ENCODE data around the gene ZNF552.
"Not testable (repeated sequence)": the region's sequence is repeated elsewhere in the genome, so short reads cannot be mapped to it uniquely, and the experiment has no call there.

Gene ZNF552

GRCh38 chr19:57823608-57824007 is 8.9 kb upstream of the ZNF552 start:
- H3K27me3 Mint-ChIP-seq, H3K9me3 Mint-ChIP-seq: not testable (repeated sequence)
- peaks cover 27% of the 10 kb centered on the region for H3K36me3 Mint-ChIP-seq
- peak overlapping the region; percentile 30 for H3K4me3 Mint-ChIP-seq
- peak overlapping the region; percentile 55 for H3K27ac Mint-ChIP-seq
- H3K4me1 Mint-ChIP-seq: peaks cover 66% of the 10 kb centered on the region

DNA sequence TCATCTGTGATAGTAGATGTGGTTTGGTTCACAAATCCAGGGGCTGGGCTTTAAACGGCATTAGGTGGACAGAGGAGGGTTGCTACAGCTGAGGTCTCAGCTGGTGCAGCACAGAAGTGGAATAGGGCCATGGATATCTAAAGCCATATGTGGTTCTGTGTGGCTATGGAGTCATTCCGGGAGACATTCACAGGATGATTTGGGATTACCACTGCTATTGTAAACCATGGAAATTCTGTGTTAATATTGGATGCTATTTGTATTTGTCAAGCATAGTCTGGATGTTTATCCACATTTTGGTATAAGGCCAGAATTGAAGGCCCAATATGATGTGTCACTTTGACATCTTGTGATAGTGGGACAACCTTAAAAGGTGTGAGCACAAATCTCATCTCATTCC is 8.4 kb upstream of the ZNF552 start:
- not testable (repeated sequence) for H3K27me3 Mint-ChIP-seq, H3K9me3 Mint-ChIP-seq
- Mint-ChIP-seq H3K36me3 (peaks cover 27% of the 10 kb centered on the region), H3K4me3 (peak overlapping the region; percentile 64), H3K27ac (peak overlapping the region; percentile 55), H3K4me1 (peaks cover 70% of the 10 kb centered on the region)

- Mint-ChIP-seq H3K36me3 (peaks cover 18% of the 10 kb centered on the region), H3K4me3 (peak overlapping the region; percentile 99), H3K4me1 (peaks cover 61% of the 10 kb centered on the region)
- not testable (repeated sequence) for H3K27ac Mint-ChIP-seq, H3K9me3 Mint-ChIP-seq, H3K27me3 Mint-ChIP-seq
Measured at GRCh38 chr19:57821501-57821900, 6.8 kb upstream of the ZNF552 start.

- H3K27ac Mint-ChIP-seq, H3K27me3 Mint-ChIP-seq, H3K9me3 Mint-ChIP-seq: not testable (repeated sequence)
- Mint-ChIP-seq H3K36me3 (peaks cover 17% of the 10 kb centered on the region), H3K4me1 (peaks cover 61% of the 10 kb centered on the region), H3K4me3 (peak overlapping the region; percentile 99)
Measured at GRCh38 chr19:57821095-57821494, 6.4 kb upstream of the ZNF552 start.

- H3K4me1 Mint-ChIP-seq: peaks cover 61% of the 10 kb centered on the region
- H3K27me3 Mint-ChIP-seq: no peaks in the 10 kb centered on the region
- no peak overlapping the region for H3K27ac Mint-ChIP-seq
- peak overlapping the region; percentile 99 for H3K4me3 Mint-ChIP-seq
- no peaks in the 10 kb centered on the region for H3K9me3 Mint-ChIP-seq
- peaks cover 14% of the 10 kb centered on the region for H3K36me3 Mint-ChIP-seq
Measured at GRCh38 chr19:57820599-57820998, 5.9 kb upstream of the ZNF552 start.

DNA sequence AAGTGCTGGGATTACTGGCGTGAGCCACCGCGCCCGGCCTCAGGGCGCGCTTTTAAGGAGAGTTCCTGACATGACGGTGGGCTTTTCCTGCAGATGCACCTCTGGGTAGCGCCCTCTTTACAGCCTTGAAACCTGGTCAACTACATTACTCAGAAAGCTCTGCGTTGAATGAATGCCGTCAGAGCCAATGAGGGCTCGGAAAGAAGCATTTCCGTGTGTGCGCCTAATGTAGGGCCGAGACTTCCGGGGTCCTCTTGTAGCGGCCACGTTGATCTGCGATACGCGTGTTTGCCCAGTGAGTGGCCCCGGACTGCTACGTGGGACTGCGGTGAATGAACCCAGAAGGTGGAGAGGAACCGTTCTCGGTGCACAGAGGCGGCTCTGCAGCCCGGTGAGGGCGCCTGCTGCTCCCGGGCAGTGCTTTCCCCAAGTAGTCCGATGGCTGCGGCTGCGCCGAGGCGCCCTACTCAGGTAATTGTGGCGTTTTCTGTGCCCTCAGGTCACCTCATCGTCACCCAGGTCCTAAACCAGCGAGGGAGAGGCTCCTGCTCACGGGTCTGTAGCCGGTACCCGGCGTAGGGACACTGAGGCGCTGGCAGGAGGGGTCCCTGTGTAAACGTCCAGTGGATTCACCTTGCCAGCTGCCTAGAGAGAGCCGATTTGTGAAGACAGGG is 4.9 kb upstream of the ZNF552 start:
- peaks cover 14% of the 10 kb centered on the region for H3K36me3 Mint-ChIP-seq
- no peaks in the 10 kb centered on the region for H3K27me3 Mint-ChIP-seq
- H3K4me3 Mint-ChIP-seq: peak overlapping the region; percentile 99
- peaks cover 66% of the 10 kb centered on the region for H3K4me1 Mint-ChIP-seq
- peak overlapping the region; percentile 94 for H3K27ac Mint-ChIP-seq
- no peaks in the 10 kb centered on the region for H3K9me3 Mint-ChIP-seq

- no peaks in the 10 kb centered on the region for H3K9me3 Mint-ChIP-seq
- H3K36me3 Mint-ChIP-seq: peaks cover 14% of the 10 kb centered on the region
- no peak overlapping the region for H3K27ac Mint-ChIP-seq
- peaks cover 65% of the 10 kb centered on the region for H3K4me1 Mint-ChIP-seq
- H3K4me3 Mint-ChIP-seq: peak overlapping the region; percentile 99
- no peaks in the 10 kb centered on the region for H3K27me3 Mint-ChIP-seq
Measured at GRCh38 chr19:57818378-57818777, 3.7 kb upstream of the ZNF552 start.

- Mint-ChIP-seq H3K9me3 (no peaks in the 10 kb centered on the region), H3K27me3 (no peaks in the 10 kb centered on the region), H3K36me3 (peaks cover 14% of the 10 kb centered on the region), H3K4me3 (peak overlapping the region; percentile 99), H3K4me1 (peaks cover 65% of the 10 kb centered on the region), H3K27ac (no peak overlapping the region)
Measured at GRCh38 chr19:57817976-57818375, 3.3 kb upstream of the ZNF552 start.

GRCh38 chr19:57816652-57817051 is 1.9 kb upstream of the ZNF552 start:
- no peak overlapping the region for H3K4me3 Mint-ChIP-seq
- no peaks in the 10 kb centered on the region for H3K9me3 Mint-ChIP-seq
- H3K27ac Mint-ChIP-seq: no peak overlapping the region
- peaks cover 68% of the 10 kb centered on the region for H3K4me1 Mint-ChIP-seq
- no peaks in the 10 kb centered on the region for H3K27me3 Mint-ChIP-seq
- peaks cover 11% of the 10 kb centered on the region for H3K36me3 Mint-ChIP-seq

DNA sequence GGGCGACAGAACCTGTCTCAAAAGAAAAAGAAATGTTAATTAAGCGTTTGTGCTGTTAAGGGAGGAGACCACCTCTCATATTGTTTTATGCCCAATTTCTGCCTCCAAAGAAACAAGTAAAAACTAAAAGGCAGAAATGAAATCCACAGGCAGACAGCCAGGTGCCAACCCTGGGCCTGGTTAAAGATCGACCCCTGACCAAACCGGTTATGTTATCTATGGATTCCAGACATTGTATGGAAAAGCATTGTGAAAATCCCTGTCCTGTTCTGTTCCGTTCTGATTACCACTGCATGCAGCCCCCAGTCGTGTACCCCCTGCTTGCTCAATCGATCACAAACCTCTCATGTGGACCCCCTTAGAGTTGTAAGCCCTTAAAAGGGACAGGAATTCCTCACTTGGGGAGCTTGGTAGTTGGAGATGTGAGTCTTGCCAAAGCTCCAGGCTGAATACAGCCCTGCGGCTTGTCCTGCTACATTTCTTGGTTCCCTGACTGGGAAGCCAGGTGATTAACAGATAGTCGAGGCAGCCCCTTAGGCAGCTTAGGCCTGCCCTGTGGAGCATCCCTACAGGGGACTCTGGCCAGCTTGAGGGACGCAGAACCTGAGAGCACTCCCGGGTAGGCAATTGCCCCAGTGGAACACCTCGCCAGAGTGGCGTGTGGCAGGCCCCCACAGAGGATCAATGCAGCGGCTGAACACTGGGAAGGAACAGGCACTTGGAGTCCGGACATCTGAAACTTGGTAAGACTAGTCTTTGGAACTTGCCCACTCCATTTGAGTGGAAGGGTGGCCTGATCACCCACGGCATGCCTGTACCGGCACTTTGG is 748 bp upstream of the ZNF552 start:
- Mint-ChIP-seq H3K36me3 (peaks cover 9% of the 10 kb centered on the region), H3K4me1 (peaks cover 61% of the 10 kb centered on the region), H3K27ac (peak overlapping the region; percentile 98), H3K9me3 (no peaks in the 10 kb centered on the region), H3K4me3 (peak overlapping the region; percentile 96), H3K27me3 (no peaks in the 10 kb centered on the region)

GRCh38 chr19:57813919-57814504 is 701 bp downstream of the ZNF552 start:
- H3K36me3 Mint-ChIP-seq: peaks cover 12% of the 10 kb centered on the region
- H3K4me3 Mint-ChIP-seq: peak overlapping the region; percentile 96
- no peaks in the 10 kb centered on the region for H3K27me3 Mint-ChIP-seq
- H3K9me3 Mint-ChIP-seq: no peaks in the 10 kb centered on the region
- peak overlapping the region; percentile 98 for H3K27ac Mint-ChIP-seq
- H3K4me1 Mint-ChIP-seq: peaks cover 57% of the 10 kb centered on the region

- H3K4me3 Mint-ChIP-seq: peak overlapping the region; percentile 96
- peaks cover 12% of the 10 kb centered on the region for H3K36me3 Mint-ChIP-seq
- H3K4me1 Mint-ChIP-seq: peaks cover 51% of the 10 kb centered on the region
- not testable (repeated sequence) for H3K9me3 Mint-ChIP-seq, H3K27me3 Mint-ChIP-seq
- H3K27ac Mint-ChIP-seq: peak overlapping the region; percentile 91
Measured at GRCh38 chr19:57812975-57813820, 1.5 kb downstream of the ZNF552 start.

DNA sequence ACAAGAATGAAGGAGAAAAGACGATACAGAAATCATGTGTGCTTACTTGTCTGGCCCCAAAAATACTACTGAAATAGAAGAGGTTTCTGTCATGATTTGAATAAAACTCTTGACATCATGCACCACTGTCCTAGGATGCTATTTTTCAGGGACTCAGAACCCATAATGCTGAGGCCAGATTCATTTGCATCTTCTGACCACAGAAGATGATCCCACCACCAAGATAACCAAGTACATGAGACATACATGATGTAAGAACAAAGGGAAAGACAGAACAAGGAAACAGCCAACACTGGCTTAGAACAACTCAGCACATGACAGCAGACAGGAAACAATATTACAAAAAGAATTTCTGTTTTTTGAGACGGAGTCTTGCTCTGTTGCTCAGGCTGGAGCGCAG is 2.5 kb downstream of the ZNF552 start:
- Mint-ChIP-seq H3K27me3 (no peaks in the 10 kb centered on the region), H3K36me3 (peaks cover 18% of the 10 kb centered on the region), H3K4me1 (peaks cover 51% of the 10 kb centered on the region), H3K27ac (peak overlapping the region; percentile 5), H3K4me3 (peak overlapping the region; percentile 34), H3K9me3 (no peaks in the 10 kb centered on the region)

DNA sequence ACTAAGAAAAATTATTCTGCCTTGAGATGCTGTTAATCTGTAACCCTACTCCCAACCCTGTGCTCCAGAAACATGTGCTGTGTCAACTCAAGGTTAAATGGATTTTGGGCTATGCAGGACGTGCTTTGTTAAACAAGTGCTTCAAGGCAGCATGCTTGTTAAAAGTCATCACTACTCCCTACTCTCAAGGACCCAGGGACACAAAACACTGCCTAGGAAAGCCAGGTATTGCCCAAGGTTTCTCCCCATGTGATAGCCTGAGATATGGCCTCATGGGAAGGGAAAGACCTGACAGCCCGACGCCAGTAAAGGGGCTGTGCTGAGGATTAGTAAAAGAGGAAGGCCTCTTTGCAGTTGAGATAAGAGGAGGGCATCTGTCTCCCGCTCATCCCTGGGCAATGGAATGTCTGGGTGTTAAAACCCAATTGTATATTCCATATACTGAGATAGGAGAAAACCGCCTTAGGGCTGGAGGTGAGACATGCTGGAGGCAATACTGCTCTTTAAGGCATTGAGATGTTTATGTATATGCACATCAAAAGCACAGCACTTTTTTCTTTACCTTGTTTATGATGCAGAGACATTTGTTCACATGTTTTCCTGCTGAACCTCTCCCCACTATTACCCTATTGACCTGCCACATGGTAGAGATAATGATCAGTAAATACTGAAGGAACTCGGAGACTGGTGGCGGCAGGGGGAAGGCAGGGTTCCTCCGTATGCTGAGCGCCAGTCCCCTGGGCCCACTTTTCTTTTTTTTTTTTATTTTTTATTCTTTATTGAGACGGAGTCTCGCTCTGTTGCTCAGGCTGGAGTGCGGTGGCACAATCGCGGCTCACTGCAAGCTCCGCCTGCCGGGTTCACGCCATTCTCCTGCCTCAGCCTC is 4.1 kb downstream of the ZNF552 start:
- not testable (repeated sequence) for H3K9me3 Mint-ChIP-seq, H3K4me3 Mint-ChIP-seq, H3K27ac Mint-ChIP-seq, H3K27me3 Mint-ChIP-seq
- peaks cover 47% of the 10 kb centered on the region for H3K4me1 Mint-ChIP-seq
- peaks cover 22% of the 10 kb centered on the region for H3K36me3 Mint-ChIP-seq

DNA sequence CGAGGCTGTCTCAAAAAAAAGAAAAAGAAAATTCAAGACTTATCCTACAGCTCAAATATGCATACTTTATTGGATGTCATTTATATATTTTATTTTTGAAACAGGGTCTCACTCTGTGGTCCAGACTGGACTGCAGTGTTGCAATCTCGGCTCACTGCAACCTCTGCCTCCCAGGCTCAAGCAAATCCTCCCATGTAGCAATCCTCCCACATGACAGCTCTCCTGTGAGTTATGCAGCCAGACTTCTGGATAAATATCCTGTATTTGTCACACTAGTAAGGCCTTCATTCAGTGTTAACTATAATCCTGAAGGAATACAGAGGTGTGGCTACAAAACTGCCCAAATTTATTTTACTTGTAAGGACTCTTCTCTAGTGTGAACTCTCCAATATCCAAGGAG is 7.2 kb downstream of the ZNF552 start:
- peaks cover 23% of the 10 kb centered on the region for H3K36me3 Mint-ChIP-seq
- no peaks in the 10 kb centered on the region for H3K9me3 Mint-ChIP-seq
- H3K27ac Mint-ChIP-seq: no peak overlapping the region
- no peaks in the 10 kb centered on the region for H3K27me3 Mint-ChIP-seq
- no peak overlapping the region for H3K4me3 Mint-ChIP-seq
- H3K4me1 Mint-ChIP-seq: peaks cover 40% of the 10 kb centered on the region
